HG03575 (cell line): ENCODE measurements around the gene NUDT22.

Source experiments
- ATAC-seq: cut with Tn5 transposase; IDR thresholded peaks from one replicate; pipeline ENCODE4 v1.9.1; 2021; ENCODE audit not compliant: unreplicated experiment, insufficient number of reproducible peaks, low FRiP score; ENCODE audit errors: extremely low read depth

NUDT22 gene

DNA sequence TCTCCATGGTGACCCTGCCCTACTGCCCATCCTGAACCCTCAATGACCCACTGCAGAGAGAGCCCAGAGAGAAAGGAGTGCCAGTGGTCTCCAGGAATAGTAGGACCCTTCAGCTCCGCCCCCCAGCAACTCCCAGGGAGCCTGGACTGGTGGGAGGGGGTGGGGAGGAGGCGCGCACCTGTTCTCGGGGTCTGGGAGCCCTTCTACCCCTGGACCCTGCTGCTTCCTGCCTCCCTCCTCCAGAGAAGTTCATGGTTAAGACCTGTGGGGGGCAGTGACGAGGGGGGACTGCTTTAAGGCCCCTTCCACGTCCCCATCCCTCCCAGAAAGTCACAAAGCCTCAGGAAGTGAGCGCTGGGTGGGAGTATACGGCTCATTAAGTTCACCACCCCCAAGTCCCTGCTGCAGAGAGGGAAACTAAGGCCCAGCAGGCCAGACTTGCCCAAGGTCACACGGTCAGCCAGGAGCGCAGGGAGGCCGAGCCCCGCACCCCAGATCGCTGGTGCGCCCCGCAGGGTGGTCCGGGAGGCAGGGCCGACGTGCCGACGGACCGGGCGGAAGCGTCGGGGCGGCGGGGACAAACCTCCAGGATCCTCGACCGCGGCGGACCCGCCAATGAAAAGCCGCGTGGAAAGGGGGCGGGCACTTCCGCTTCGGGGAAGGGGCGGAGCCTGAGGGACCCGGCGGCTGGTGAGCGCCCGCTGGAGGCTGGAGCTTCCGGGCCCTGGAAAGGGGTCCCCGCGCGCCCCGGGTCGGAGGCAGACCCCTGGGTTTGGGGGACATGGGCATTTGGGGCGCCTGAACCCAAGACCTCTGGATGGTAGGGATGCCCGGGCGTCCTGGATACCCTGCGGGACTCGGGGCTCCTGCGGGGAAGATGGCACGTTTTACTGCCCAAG, at the start of gene NUDT22, which contains the start of gene TRPT1:
Gene NUDT22, plus strand, starts transcription at position 667 of the 899 bp plus-strand sequence. CDS start 379 bp downstream, outside the sequence.
Gene TRPT1, minus strand, starts transcription at position 579 of the 899 bp plus-strand sequence. Its CDS starts 326 bp downstream, at position 253.
- no peak for ATAC-seq

DNA sequence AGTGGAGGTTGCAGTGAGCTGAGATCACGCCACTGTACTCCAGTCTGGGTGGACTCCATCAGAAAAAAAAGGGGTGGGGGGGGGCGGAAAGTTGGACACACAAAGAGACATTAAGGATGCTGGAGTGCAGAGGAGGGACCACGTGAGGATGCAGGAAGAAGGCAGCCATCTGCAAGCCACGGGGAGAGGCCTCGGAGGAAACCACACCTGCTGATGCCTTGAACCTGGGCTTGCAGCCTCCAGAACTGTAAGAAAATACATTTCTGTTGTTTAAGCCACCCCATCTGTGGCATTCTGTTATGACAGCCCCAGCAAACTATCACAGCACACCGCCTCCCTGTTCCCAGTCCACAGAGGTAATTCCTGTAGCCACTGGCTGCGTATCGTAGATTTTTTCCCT, 49.3 kb upstream of the NUDT22 start:
- no peak for ATAC-seq

- ATAC-seq, result no peak
Observed at GRCh38 chr11:64178203-64178602, 47.9 kb upstream of the NUDT22 start.

- no peak for ATAC-seq
Observed at GRCh38 chr11:64178951-64179639, 47.0 kb upstream of the NUDT22 start.

GRCh38 chr11:64180891-64181290, 45.2 kb upstream of the NUDT22 start:
- no peak for ATAC-seq

GRCh38 chr11:64181506-64182411, 44.3 kb upstream of the NUDT22 start:
- ATAC-seq, result no peak

DNA sequence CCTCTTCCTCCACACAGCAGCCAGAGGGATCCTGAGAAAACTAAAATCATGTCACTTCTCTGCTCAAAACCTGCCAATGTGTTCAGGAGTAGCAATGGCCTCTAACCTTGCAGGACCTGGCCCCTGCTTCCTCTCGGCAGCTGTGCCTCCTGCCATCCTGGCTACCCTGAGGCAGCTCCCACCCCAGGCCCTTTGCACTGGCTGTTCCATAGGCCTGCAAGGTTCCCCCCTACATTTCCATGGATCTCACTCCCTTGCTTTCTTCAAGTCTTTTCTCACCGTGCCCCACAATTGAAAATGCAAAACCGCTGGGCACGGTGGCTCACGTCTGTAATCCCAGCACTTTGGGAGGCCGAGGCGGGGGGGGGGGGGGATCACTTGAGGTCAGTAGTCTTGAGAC, 42.2 kb upstream of the NUDT22 start:
- no peak for ATAC-seq

DNA sequence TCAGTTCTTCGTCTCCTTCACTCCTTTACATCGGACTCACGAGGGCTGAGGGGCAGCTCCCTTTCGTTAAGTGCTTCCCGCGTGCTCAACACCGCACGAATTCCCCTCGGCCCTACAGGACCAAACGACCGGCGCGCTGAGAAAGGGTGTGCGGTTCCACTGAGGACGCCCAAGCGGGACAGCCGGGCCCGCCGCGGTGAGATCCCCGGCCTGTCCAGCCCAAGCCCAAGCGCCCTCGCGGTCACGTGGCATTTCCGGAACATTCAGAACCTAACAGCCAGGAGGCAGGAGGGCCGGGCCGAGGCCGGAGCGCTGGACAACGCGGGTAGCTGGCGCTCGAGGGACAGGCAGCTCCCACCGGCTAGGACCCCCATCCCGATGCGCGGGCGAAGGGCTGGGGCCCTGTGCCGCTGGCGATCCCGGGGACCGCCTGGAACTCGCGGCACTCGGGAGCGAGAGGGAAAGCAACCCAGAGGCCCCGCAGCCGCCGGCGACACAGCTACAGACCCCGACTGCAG, 40.8 kb upstream of the NUDT22 start:
- ATAC-seq, result no peak

DNA sequence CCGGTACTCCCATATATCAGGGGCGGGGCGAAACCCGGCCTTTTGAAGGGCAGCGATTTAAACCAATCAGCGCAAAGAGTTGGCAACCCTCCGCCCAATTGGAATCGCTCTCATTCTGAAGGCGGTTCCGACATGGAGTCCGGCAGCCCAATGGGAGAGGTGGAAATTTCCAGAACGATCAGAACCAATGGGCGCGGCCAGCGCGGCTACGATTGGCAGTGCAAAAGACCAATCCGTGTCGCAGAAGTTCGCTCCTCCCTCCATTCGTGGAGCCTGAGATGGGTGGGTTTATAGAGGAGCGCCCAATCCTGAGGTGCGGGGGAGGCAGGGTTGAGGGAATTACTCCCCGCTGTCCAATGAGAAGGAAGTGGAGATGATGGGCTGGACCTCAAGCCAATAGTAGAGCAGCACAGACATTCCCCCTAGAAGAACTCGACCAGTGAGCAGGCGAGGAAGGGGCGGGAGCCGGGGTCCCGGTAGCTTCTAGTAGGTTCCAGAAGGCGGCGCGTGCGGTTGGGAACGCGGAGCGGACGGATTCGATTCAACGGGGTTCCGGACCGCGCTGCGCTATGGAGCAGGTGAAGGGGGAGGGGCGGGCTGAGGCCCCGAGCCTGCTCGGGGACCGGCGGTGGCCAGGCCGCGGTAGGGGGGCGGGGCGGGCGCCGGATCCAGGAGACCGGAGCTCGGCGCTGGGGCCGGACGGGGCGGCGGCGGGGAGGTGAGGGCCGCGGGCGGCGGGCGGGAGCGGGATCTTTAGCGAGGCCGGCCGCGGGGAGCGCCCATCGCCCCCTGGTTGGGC, 40.2 kb upstream of the NUDT22 start, which contains the start of gene STIP1:
Gene STIP1, plus strand, starts transcription at position 479 of the 799 bp plus-strand sequence. Its CDS starts 91 bp downstream, at position 570.
- peak; percentile 76 for ATAC-seq

- no peak for ATAC-seq
Observed at GRCh38 chr11:64186492-64187165, 39.4 kb upstream of the NUDT22 start.

DNA sequence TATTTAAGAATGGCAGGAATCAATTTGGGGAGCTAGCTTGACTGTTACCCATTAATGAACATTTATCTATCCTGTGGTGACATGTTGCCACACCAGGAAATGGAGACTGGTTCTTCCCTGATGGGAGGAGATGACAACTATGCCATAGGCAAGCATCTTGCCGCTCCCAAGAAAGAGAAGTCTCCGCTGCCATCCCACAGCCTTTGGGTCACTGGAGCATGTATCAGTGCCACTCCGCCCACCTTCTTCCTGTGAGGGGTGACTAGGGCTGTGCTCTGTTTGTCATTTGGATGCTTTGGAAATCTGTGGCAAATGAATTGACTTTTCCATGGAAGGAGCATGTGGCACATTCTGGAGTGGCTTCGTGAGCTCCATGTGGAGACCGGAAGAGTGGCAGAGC, 33.6 kb upstream of the NUDT22 start:
- ATAC-seq, result no peak

DNA sequence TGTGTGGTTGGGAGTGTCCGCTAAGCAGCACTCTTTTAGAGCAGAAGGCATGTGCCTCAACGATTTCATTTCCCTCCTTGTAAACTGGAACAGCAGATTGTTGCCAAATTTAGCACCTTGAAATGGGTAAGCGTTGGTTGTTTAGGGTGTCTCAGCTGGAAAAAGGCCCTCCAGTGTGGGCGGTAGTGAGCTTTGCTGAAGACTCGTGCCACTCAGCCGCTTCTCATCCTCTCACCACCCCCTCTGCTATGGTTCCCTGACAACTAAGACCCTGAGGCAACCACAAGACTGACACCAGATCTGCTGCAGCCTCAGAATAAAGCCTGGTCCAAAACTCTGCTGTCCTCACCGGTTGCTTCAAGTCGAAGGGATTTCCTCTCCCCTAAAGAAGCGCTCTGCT, 29.4 kb upstream of the NUDT22 start:
- no peak for ATAC-seq

DNA sequence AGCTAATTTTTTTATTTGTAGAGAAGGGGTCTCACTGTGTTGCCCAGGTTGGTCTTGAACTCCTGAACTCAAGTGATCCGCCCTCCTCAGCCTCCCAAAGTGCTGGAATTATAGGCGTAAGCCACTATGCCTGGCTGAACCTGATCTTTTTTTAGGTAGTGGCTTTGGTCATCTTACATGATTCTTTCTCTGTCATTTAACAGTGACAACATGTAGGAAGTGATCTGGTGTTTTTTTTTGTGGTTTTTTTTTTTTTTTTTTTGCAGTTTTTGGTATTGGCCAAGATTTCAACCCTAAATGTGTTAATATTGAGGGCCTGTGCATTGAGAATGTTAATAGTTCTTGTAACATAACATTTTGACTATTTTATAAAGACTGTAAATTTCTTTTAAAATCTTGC, 27.6 kb upstream of the NUDT22 start:
- ATAC-seq, result no peak

DNA sequence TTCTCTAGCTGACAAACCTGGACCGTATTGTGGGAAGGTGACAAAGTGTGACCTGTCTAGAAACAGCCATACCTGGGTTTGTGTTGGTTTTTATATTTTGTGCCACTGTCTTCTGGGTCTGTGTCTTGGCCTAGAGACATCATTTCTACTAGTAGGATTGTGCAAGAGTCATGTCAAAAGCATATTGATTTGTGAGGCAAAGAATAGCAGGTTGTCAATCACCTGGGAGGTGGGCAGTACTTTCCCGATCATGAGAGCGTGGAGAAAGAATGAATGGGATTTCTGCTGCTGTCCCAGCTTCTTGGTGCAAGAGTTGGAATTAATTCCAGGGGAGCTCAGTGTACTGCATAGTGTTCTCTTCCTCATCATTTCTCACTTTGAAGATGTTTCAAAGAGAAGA, 24.5 kb upstream of the NUDT22 start:
- ATAC-seq, result no peak

DNA sequence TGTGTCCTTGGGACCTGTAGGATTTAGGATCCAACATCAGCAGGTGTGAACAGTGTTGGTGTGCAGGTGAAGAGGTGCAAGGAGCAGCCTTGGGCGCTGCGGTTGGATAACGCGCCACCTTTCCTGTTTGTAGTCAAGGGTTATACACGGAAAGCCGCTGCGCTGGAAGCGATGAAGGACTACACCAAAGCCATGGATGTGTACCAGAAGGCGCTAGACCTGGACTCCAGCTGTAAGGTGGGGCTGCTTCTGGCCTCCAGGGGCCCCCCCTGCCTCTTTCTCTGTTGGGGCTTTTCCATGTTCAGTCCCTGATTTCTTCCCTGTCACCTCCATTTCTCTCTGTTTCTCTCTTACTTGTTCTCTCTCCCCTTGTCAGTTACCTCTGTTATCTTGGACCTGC, 23.1 kb upstream of the NUDT22 start:
- no peak for ATAC-seq

DNA sequence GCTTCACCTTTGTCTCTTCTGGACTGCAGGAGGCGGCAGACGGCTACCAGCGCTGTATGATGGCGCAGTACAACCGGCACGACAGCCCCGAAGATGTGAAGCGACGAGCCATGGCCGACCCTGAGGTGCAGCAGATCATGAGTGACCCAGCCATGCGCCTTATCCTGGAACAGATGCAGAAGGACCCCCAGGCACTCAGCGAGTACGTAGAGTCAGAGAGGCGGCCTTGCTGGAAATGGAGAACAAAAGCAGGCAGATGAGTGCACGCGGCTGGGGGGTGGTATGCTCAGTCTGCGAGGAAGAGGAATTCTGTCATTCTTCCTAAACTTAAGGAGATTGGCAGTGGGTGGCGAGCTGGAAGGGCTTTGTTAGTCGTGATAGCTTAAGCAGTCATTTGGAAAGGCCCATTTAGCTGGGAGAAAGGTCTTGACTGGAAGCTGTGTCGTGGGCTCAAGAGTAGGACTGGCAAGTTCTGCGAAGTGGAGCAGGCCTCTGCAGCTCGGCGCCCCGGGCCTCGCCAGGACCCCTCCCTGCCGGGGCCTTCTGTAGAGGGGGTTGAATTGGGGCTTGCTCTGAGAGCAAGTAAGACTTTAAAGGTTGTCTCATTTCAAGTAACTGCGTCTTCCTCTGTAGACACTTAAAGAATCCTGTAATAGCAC, 22.5 kb upstream of the NUDT22 start:
- no peak for ATAC-seq

GRCh38 chr11:64204080-64204440, 22.0 kb upstream of the NUDT22 start:
- no peak for ATAC-seq
